HG03103 (cell line): ENCODE results near the gene GRIA1.

ENCODE experiments used
- ATAC-seq: cut with Tn5 transposase; IDR thresholded peaks from one replicate; pipeline ENCODE4 v1.9.1; 2021; ENCODE audit warnings: low read depth; ENCODE audit not compliant: unreplicated experiment

Gene GRIA1

DNA sequence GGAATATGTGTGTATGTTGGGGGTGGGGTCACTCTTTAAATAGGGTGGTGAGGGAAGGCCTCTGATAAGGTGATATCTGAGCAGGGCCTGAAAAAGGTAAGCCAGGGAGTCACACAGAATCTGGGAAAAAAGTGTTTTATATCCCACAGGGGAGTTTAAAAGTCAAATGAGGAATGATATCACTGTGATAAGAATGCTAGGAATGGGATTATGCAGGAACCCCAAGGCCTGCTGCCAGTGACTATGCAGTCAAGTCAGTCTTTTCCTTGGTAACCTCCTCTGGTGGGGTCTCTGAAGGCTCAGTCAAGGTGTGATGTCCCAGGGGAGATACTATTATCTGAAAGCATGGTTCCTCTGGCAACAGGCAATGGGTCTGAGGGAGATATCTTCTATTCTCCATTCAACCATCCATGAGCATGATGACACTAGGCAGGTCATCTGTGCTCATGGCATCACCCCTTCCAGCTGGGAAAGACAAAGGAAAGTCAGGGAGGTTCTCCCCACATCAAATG lies 53.5 kb downstream of the GRIA1 start:
- no peak for ATAC-seq

DNA sequence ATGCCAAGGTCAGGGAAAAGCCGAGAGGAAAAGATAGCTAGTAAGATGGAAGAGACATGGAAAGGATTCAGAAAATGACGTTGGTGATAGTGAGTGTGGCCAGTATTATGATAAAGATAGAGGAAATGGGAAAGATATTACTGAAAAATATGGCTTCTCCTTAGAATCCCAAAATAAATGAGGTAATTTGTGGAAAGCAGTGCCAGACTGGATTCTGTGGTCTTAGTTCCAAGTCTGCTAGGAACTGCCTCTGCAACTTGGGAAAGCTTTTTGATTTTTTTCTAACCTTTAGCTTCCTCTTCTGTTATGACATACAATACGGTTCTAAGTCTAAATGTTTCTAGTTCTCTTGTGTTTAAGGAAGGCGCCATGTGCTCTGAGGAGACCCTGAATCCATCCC lies 54.2 kb downstream of the GRIA1 start:
- ATAC-seq = no peak

DNA sequence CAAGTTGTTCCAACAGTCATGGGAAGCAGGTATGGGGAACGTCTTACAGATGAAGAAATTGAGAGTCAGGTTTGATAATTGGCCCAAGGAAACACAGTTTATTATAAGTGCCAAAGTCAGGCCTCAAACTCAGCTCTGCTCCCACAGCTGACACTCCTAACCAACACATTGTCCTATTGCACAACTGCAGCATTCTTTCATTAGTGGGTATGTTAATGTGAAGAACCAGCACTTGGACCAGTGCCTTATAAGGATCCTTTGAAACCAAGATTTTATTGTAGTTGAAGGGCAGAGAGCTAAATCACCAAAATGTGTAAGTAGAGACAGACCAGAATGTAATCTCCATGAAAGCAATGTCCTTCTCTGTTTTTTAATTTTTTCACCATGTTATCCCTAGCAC lies 56.1 kb downstream of the GRIA1 start:
- no peak for ATAC-seq

DNA sequence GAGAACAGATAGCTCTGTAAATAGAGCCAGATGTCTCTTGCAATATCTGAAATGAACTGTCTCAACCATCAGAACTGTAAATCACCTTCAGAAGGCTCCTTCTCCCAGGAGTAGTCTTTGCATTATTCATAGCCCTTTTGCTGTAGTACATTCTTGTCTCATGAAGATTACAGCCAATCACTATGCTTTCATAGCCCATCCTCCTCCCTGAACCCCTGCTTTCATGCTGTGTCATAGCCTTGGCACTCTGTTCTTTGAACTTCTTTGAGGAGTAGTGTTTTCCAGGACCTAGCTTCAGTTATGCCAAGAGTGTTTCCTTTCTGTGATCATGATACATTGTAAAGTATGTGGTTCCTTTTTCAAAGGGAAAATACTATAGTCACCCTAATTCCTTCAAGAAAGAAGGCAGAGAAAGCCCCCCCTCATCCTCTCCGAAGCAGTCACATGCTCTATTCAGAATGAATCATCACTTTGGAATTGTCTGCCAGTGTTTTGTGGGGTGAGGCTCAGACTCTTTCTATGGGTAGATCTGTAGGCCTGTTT lies 61.1 kb downstream of the GRIA1 start:
- no peak for ATAC-seq

DNA sequence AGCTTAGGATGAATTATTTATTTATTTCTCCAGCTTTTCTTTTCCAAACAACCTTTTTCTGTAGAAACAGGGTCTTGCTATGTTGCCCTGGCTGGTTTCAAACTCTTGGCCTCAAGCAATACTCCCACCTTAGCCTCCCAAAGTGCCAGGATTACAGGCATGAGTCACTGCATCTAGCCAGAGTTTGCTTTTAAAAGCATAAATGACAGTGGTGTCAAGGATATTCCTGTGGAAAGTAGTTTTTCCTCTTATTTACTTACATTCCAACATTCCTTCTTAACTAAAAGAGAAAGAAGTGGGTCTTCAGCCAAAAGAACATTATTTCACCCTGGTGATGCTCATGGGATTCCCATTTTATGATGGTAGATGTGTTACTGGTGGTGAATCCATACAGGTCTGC lies 62.4 kb downstream of the GRIA1 start:
- no peak for ATAC-seq

DNA sequence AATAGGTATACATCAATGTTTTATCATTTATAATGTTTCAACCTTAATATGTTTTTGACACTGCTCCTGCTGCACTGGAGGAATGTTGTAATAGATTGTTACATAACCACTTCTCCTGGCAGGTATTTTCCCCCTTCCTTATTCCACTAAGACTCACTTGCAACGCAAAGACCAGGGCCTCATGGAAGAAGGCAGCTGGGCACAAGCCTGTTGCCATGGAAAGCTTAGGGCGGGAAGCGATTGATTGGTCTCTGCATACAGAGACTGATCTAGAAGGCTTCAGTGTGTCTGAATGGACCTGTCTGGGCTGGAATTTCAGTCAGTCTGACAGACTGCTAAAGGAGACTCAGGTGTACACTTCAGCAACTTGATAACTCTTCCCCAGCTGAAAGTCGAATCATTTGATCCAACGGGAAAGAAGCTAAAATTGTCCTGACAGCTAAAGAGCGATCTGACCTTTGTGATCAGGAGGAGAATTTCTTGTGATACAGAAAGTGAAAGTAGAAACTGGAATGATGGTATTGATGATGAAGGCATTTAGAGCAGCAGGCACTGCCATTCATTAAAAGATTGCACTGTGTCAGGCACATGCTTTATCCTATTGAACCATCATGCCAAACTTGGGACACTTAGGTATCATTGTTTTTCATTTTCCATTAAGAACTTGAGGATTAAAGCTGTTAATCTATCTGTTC lies 65.1 kb downstream of the GRIA1 start:
- ATAC-seq = no peak

DNA sequence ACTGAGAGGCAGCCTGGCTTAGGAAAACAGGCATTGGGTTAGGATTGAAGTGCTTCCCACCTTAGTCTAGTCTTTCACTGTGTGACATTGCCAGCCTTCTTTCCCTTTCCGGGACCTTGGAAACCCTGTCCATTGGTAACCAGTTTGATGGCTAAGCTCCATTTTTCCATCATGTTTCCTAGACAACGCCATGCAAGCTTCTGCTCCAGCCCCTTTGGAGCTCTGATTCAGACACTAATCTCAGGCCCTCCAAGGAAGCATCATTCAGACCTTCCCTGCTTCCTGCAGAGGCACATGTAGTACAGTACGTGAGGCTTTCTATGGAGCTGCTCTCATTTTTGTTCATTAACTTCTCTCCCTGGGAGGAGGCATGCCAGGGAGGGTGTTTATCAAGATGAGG lies 68.5 kb downstream of the GRIA1 start:
- no peak for ATAC-seq

DNA sequence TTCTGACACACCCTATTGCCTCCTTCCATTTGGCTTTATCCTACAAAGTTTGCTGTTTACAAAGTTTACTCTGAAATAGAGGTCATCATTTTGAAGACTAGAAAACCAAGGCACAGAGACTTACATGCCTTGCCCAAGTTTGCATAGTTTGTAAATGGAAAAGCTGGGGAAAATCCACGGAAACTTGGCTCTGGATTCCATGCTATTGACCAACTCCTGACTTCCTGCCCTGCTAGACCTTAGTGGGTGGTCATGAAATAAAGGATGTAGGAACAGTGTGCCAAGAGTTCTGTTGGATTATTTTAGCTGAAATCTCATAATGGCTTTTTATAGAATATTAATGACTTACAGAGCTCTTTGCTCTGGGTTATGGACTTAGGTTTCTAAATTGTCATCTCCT lies 69.5 kb downstream of the GRIA1 start:
- no peak for ATAC-seq

DNA sequence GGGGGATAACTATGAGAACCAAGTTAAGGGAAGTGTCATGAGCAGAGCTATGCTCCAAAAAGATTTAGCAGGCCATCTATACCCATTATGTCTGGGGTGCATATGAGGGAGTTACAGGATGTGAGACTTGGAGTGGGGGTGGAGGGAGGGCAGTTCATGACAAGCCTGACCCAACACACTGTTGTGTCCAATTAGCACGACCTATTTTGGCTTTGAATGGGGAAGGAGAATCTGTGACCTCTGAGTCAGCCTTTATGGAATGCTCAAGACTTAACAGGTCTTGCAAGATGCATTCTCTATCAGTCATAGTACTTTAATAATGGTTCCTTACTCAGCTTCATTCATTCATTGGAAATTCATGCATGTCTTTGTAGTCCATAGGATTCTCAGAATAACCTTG lies 71.7 kb downstream of the GRIA1 start:
- no peak for ATAC-seq

DNA sequence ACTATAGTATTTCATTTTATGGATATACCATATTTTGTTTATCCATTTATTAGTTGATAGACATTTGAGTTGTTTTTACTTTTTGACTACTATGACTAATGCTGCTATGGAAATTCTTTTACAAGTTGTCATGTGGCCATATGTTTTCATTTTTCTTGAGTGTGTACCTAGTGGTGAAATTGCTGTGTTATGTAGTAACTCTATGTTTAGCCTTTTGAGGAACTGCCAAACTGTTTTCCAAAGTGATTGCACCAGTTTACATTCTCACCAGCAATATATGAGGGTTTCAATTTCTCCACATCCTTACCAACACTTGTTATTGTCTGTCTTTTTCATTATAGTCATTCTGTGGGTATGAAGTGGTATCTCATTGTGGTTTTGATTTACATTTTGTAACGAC lies 75.4 kb downstream of the GRIA1 start:
- no peak for ATAC-seq

DNA sequence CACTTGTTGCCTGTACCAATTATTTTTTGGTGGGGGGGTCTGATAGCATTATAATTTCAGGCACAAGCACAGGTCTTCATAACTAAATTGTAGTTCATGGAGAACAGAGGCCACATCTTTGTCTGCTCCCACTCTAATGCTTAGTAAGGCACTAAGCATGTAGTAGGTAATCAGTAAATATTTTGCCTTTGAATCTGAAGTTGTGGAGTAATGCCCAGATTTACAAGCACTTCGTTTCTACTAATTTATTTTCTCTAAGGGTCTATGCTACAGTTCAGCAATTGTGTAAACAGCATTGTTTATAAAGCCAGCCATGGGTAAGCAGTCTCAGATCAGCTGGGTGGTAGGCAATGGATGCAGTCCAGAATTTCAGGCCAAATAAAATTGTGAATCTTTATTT lies 78.6 kb downstream of the GRIA1 start:
- ATAC-seq = no peak

DNA sequence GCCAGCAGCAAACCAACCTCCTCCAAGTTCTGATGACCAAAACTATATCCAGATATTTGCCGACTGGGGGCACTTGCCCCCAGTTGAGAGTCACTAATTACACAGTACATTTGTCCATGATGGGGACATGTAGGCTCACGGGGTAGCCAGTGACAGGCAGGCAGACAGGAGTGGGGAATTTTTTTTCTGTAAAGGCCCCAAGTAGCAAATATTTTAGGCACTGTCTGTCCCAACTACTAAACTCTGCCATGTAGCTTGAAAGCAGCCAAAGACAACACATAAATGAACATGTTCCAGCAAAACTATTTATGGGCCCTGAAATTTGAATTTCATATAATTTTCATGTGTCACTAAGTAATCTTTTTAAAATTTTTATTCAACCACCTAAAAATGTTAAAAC lies 80.7 kb downstream of the GRIA1 start:
- no peak for ATAC-seq

DNA sequence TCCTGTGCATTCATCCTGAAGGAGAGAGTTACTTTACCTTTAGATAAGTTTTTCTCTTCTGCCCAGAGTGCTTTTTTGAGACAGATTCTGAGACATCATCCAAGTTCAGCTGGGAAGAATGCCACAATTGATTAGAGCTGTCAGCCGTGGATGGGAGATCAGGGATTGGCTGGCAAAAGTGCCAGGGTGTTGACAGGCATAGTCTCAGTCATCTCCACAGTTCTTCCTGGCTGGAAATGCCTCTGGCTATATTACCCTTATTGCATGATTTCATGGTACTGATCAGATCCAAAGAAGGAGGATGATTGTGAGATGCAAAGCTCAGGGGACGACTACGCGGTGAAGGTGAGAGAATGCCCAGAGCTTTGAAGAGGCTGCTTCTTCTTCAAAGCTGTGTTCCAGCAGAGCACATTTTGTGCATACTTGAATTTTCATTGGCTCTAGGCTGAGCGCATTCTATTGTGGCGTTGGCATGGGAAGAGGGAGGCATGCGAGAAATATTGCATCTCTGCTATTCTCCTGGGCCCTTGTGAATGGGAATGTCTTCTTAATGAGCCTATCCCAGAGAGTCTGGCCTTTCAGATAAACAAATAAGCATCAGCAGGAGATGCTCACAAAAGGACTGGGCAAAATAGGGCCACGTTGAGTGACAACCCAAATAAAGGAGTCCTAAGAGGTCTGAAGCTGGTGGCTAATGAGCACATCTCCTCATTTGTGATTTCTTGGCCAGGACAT lies 82.1 kb downstream of the GRIA1 start:
- no peak for ATAC-seq

DNA sequence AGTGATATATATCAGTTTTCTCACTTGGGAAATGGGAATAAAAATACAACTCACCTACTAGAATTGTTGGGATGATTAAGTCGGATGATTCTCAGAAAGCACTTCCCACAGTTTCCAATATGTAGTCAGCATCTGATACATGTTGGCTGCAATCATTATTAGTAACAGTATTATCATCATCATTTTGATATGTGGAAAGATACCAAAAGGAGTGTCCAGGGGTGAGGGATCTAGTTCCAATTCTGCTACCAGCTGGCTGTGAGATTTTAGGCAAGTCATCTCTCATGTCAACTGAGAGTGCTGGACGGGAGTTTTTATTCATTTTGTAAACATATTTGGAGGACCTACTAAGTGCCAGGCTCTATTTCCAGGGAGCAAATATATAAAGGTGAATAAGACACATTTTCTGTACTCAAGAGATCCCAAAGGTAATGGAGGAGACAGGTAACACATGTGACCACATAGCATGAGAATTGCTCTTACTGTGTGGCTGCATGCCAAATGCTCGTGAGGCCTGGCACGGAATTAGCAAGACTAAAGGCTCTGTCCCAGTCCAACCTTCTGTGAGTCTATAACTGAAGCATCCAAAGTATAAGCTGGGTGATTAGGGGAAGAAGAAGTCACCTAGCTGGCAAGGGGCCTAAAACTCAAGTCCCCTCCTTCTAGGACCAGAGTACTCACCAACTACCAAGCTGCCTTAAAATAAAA lies 83.0 kb downstream of the GRIA1 start:
- ATAC-seq = no peak

DNA sequence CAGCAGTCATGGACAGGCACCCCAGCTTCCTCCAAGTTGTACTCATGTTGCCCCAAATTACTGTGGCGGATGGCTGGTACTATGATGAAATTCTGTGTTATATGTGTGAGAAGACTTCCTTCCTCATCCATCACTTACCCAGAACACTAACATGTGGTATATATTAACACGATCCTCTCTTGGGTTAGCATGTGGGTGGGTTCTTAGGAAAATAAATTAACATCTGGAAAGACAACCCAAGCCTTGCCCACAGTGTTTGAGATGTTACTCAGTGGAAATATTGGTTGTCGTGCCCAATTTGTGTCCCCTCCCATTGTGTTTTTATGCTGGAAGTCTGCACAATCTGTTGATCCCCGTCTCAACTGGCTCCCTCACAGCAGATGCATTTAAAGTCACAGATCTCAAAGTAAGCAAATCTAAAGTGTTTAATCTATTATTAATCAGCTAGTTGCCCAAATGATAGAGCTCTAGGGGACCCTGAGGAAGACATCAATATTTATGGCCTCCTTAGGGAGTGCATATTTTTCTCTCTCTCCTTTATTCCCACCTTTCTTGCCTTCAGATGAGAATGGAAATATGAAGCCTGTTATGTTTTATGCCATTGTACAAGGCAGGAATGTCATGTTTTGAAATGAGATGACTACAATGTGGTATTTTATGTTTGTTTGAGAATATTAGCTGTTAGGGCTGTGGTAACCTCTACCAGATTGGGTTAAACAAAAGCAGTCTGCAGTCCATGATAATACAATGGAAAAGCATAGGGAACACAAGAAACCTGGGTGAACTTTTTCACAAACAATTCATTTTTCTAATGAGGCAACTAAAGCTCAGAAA lies 93.9 kb downstream of the GRIA1 start:
- no peak for ATAC-seq

DNA sequence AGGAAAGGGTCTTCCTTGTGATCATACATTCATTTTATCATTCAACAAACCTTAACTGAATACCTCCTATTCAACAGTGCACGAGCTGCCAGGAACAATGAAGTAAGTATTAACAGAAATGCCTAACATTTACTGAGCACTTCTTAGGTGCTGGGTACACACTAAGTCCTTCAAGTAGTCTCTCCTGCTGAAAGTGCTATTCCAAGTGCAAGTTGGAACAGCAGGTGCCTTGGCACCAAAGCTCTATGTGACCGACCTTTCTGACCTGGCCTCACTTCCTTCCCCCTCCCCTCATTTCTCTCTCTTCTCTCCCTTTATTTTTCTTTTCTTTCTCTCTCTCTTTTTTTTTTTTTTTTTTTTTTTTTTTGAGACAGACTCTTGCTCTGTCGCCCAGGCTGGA lies 94.5 kb downstream of the GRIA1 start:
- no peak for ATAC-seq

DNA sequence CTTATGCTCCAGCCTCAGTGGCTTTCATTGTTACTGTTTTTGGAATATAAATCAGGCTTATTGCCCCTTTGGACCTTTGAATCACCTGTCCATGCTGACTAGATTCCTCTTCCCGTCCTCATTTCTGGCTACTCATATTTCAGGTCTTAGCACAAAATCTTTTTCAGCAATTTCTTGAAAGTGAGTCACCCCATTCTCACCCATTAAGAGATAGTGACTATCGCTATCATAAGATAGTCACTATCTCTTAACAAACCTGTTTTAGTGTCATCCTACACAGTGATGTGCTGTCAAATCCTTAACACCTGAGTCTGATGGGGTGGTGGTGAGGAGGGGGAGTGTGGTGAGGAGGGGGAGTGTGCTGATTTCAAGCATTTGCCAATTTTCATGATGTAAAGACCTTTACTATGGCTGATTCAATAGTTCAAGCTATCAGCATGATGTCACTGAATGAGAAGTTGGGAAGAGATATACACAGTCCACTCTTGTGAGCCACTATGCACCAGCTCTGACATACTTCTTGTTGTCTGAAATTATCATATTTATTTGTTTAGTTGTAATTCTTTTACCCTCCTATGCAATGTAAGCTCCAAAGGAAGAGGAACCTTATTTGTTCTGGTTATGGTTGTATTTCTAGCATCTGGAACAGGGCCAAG lies 95.3 kb downstream of the GRIA1 start:
- no peak for ATAC-seq

DNA sequence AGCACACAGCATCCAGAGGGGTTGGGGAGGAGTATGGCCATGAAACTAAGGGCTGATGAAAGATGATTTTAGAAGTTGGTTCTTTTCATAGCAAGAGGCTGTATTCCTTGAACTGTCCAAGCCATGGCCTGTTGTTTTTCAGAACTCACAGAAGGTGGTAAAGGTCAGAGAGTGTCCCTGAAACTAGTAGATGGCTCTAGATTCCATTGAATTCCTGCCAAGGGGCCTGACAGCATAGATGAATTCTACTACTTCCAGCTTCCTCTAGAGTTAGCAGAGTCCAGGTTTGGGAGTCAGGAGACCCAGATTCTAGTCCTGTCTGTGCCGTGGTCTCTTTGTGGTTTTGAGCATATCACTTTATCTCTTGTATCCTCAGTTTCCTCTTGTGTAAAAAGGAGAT lies 101.6 kb downstream of the GRIA1 start:
- ATAC-seq = no peak

DNA sequence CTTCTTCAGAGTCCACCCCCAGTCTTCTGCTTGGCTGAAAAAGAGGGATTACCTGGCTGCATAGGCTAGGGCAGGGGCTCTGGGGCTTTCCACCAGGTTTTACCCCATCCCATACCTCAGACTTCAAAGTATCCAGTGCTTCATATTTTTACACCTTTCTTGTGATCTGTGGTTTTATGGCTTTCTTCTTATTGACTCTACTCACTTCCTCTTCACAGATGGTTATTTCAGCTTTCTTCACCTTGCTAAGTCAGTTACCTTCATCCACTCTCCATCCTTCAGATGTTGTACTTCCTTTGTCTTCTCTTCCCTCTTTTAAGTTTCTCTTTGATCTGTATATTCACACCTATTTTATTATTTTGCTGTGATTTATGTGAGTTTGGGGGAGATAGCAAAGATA lies 104.3 kb downstream of the GRIA1 start:
- ATAC-seq = peak; percentile 51

DNA sequence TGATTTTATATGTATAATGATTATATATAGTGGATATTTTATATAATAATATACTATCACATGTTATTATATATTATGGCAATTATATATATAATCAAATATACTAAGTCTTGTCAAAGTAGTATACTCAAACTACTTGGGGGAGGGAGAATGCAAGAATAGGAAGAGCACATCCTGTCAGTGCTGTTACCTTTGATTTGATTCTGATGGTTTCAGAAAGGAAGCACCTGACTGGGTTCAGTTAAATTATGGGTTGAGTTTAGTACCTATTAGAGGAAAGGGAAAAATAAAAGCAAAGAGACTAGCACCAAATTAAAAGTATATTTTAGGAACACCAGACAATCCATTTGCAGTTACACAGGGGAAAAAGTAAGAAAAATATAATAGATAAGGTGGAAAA lies 107.6 kb downstream of the GRIA1 start:
- peak; percentile 47 for ATAC-seq
